Progenitor cell of endocrine pancreas (in vitro differentiated cells): Measurements from ENCODE around the gene APOE. TPM values are rescaled to one million over a fixed set of nuclear protein-coding genes. Genes with fewer than 3 reads are reported as not detected.
"Not testable (repeated sequence)": the region's sequence is repeated elsewhere in the genome, so short reads cannot be mapped to it uniquely, and the experiment has no call there.

ENCODE experiments used
- DNase-seq: peaks from one replicate; pipeline ENCODE4 v3.0.0; 2021; ENCODE audit warnings: low spot score; ENCODE audit not compliant: unreplicated experiment
- H3K27ac Mint-ChIP-seq: 2 replicates; pipeline ENCODE4 v1.8.0; 2021; ENCODE audit warnings: mild to moderate bottlenecking, moderate library complexity, mixed read lengths
- H3K27me3 Mint-ChIP-seq: 2 replicates; pipeline ENCODE4 v1.8.0; 2021; ENCODE audit warnings: mixed read lengths
- H3K36me3 Mint-ChIP-seq: 2 replicates; pipeline ENCODE4 v1.8.0; 2022; ENCODE audit warnings: mixed read lengths; ENCODE audit not compliant: insufficient read depth
- H3K4me1 Mint-ChIP-seq: 2 replicates; pipeline ENCODE4 v1.8.0; 2021; ENCODE audit warnings: low read depth, mixed read lengths
- H3K4me3 Mint-ChIP-seq: 2 replicates; pipeline ENCODE4 v1.8.0; 2021; ENCODE audit warnings: low read depth, mild to moderate bottlenecking, moderate library complexity, mixed read lengths
- H3K9me3 Mint-ChIP-seq: 2 replicates; pipeline ENCODE4 v1.8.0; 2021; ENCODE audit warnings: low read depth, mixed read lengths
- total RNA-seq: library from RNA; stranded (reverse); gene quantifications from 2 replicates; pipeline ENCODE4 v1.2.1, GENCODE V29; 2021
- TF ChIP-seq, protein P1 (sequence below): fragments of 200-600 bp; sonication (generic); IDR thresholded peaks from one replicate; pipeline ENCODE4 v1.5.0; 2021; ENCODE audit warnings: antibody characterized with exemption, mild to moderate bottlenecking; ENCODE audit not compliant: unreplicated experiment

Gene APOE
- total RNA-seq, 1 donor from 2014 or later: 198 TPM

- H3K4me1 Mint-ChIP-seq: peaks cover 6% of the 10 kb centered on the region
- no peak overlapping the region for H3K4me3 Mint-ChIP-seq
- TF ChIP-seq, protein P1, sequence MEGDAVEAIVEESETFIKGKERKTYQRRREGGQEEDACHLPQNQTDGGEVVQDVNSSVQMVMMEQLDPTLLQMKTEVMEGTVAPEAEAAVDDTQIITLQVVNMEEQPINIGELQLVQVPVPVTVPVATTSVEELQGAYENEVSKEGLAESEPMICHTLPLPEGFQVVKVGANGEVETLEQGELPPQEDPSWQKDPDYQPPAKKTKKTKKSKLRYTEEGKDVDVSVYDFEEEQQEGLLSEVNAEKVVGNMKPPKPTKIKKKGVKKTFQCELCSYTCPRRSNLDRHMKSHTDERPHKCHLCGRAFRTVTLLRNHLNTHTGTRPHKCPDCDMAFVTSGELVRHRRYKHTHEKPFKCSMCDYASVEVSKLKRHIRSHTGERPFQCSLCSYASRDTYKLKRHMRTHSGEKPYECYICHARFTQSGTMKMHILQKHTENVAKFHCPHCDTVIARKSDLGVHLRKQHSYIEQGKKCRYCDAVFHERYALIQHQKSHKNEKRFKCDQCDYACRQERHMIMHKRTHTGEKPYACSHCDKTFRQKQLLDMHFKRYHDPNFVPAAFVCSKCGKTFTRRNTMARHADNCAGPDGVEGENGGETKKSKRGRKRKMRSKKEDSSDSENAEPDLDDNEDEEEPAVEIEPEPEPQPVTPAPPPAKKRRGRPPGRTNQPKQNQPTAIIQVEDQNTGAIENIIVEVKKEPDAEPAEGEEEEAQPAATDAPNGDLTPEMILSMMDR: no peak
- no peak for DNase-seq
- no peaks in the 10 kb centered on the region for H3K27me3 Mint-ChIP-seq
- no peaks in the 10 kb centered on the region for H3K9me3 Mint-ChIP-seq
- H3K36me3 Mint-ChIP-seq: peaks cover 25% of the 10 kb centered on the region
- peak overlapping the region; percentile 33 for H3K27ac Mint-ChIP-seq
Measured at GRCh38 chr19:44886141-44886540, 19.5 kb upstream of the APOE start.

DNA sequence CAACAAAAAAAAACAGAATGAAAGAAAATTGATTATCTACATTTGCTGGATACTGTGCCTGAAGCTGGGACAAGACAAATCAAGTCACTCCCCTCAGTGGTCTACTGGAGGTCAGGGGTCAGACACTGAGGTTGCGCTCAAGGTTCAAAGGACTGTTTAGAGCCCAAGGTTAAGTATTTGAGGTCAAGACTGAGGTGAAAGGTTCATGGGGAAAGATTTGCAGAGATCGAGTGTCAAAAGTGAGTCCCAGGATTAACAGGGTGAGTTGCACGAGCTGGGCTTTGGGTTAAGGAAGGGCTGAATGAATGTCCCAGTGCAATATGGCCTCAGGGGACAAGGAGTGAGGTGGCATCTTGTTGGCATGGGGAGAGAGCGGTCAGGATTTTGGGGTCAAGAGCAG, 17.9 kb upstream of the APOE start:
- TF ChIP-seq, protein P1: no peak
- no peaks in the 10 kb centered on the region for H3K27me3 Mint-ChIP-seq
- H3K4me1 Mint-ChIP-seq: peaks cover 16% of the 10 kb centered on the region
- no peak for DNase-seq
- no peak overlapping the region for H3K4me3 Mint-ChIP-seq
- H3K27ac Mint-ChIP-seq: peak overlapping the region; percentile 89
- H3K36me3 Mint-ChIP-seq: peaks cover 25% of the 10 kb centered on the region
- H3K9me3 Mint-ChIP-seq: no peaks in the 10 kb centered on the region

GRCh38 chr19:44888335-44888734, 17.3 kb upstream of the APOE start:
- H3K27me3 Mint-ChIP-seq, DNase-seq, H3K9me3 Mint-ChIP-seq: not testable (repeated sequence)
- peaks cover 17% of the 10 kb centered on the region for H3K4me1 Mint-ChIP-seq
- peaks cover 26% of the 10 kb centered on the region for H3K36me3 Mint-ChIP-seq
- peak overlapping the region; percentile 64 for H3K27ac Mint-ChIP-seq
- peak overlapping the region; percentile 9 for H3K4me3 Mint-ChIP-seq

GRCh38 chr19:44889830-44890365, 15.7 kb upstream of the APOE start:
- H3K36me3 Mint-ChIP-seq: peaks cover 27% of the 10 kb centered on the region

GRCh38 chr19:44890366-44891015, 15.1 kb upstream of the APOE start:
- Mint-ChIP-seq H3K27me3 (no peaks in the 10 kb centered on the region), H3K4me3 (peak overlapping the region; percentile 74), H3K4me1 (peaks cover 17% of the 10 kb centered on the region), H3K27ac (peak overlapping the region; percentile 97), H3K36me3 (peaks cover 29% of the 10 kb centered on the region), H3K9me3 (no peaks in the 10 kb centered on the region)
- TF ChIP-seq, protein P1: no peak
- peak; percentile 99 for DNase-seq

More at GRCh38 chr19:44889830-44890365, 15.7 kb upstream of the APOE start:
- peak overlapping the region; percentile 74 for H3K4me3 Mint-ChIP-seq
- H3K9me3 Mint-ChIP-seq: no peaks in the 10 kb centered on the region
- peaks cover 17% of the 10 kb centered on the region for H3K4me1 Mint-ChIP-seq
- TF ChIP-seq, protein P1: no peak
- no peaks in the 10 kb centered on the region for H3K27me3 Mint-ChIP-seq
- peak overlapping the region; percentile 97 for H3K27ac Mint-ChIP-seq
- DNase-seq: no peak
